HepG2 (cell line): Measurements from ENCODE around the gene TSC22D3. TPM values are rescaled to one million over a fixed set of nuclear protein-coding genes. Genes with fewer than 3 reads are reported as not detected.

ENCODE experiments used
- ATAC-seq: fragments of 200-7000 bp; cut with Tn5 transposase; 3 replicates; pipeline ENCODE4 v1.9.1; 2020; ENCODE audit warnings: mild to moderate bottlenecking, moderate library complexity
- BruUV-seq: library from RNA; stranded (reverse); fragments of 400-500 nt; replicated peaks from 2 replicates; lab custom pipeline; 2021; lab: Mats Ljungman, UMichigan
- CTCF ChIA-PET: fragments of 300-600 bp; formaldehyde crosslinking; extraction: SDS; loops from one replicate; lab custom pipeline; 2021; ENCODE audit warnings: low total read pairs, inconsistent platforms, low intra/inter-chr PET ratio; lab: Yijun Ruan, JAX
- POLR2A ChIA-PET: fragments of 350-600 bp; sonication (Branson Sonifier 250); formaldehyde crosslinking; loops from one replicate; lab custom pipeline; 2020; ENCODE audit warnings: antibody characterized with exemption, inconsistent platforms; lab: Yijun Ruan, JAX
- DNase-seq: peaks from one replicate; pipeline ENCODE4 v3.0.0-alpha.2; 2015; ENCODE audit warnings: low spot score
- FAIRE-seq: peaks from 3 replicates; lab custom pipeline; 2011; peaks lifted over from hg19 to GRCh38; lab: Jason Lieb, UNC
- H2AFZ ChIP-seq: one replicate; pipeline ENCODE4 v1.6.1; 2011; ENCODE audit warnings: low read length, inconsistent platforms
- H3K27ac ChIP-seq: fragments of 300-600 bp; 3 replicates; pipeline ENCODE4 v1.8.0; 2011; ENCODE audit warnings: mixed run types, mild to moderate bottlenecking, mixed read lengths, low read length, inconsistent platforms; ENCODE audit not compliant: insufficient read depth; ENCODE audit errors: extremely low read length
- H3K27me3 ChIP-seq, 2 experiments: fragments of 200-600 bp in 1 of 2; 2 replicates in 1 of 2; 3 replicates in 1 of 2; pipeline versions ENCODE4 v1.6.0 to v1.8.0; 2011; ENCODE audit warnings: low read length in 2 of 2, mild to moderate bottlenecking in 2 of 2, moderate library complexity in 2 of 2, inconsistent platforms in 1 of 2; ENCODE audit not compliant: insufficient read depth in 2 of 2, control insufficient read depth in 1 of 2
- H3K36me3 ChIP-seq, 2 experiments: fragments of 200-600 bp in 1 of 2; replicated peaks in 1 of 2; 2 replicates in 1 of 2; 3 replicates in 1 of 2; pipeline versions ENCODE4 v1.5.1 to v1.8.0; 2011; ENCODE audit warnings: low read length in 2 of 2, inconsistent platforms in 1 of 2; ENCODE audit not compliant: insufficient read depth in 2 of 2, control insufficient read depth in 1 of 2
- H3K4me1 ChIP-seq: 2 replicates; pipeline ENCODE4 v1.5.1; 2012; ENCODE audit warnings: low read length, inconsistent platforms; ENCODE audit not compliant: insufficient read depth
- H3K4me2 ChIP-seq: 2 replicates; pipeline ENCODE4 v1.6.0; 2011; ENCODE audit warnings: low read depth, low read length, inconsistent platforms
- H3K4me3 ChIP-seq, 3 experiments: fragments of 200-600 bp in 1 of 3; sonication (generic), shearing (Covaris generic) in 1 of 3; replicated peaks in 1 of 3; 2 replicates each; pipeline ENCODE4 v1.5.1; 2011 to 2016; ENCODE audit warnings: low read length in 3 of 3, inconsistent platforms in 2 of 3, low read depth in 2 of 3, mild to moderate bottlenecking in 2 of 3, control low read depth in 1 of 3, mixed read lengths in 1 of 3; ENCODE audit not compliant: insufficient read depth in 1 of 3
- H3K79me2 ChIP-seq: one replicate; pipeline ENCODE4 v1.6.1; 2011; ENCODE audit warnings: low read length, inconsistent platforms; ENCODE audit not compliant: insufficient read depth
- H3K9ac ChIP-seq: 2 replicates; pipeline ENCODE4 v1.6.0; 2011; ENCODE audit warnings: mild to moderate bottlenecking, low read depth, low read length, inconsistent platforms; ENCODE audit not compliant: insufficient read depth
- H3K9me3 ChIP-seq: 2 replicates; pipeline ENCODE4 v1.5.1; 2012; ENCODE audit warnings: mild to moderate bottlenecking, low read length
- H4K20me1 ChIP-seq: 2 replicates; pipeline ENCODE4 v1.6.0; 2011; ENCODE audit warnings: inconsistent platforms, mild to moderate bottlenecking, low read length, moderate library complexity; ENCODE audit not compliant: insufficient read depth
- ETV6 ChIP-seq: sonication (generic); formaldehyde crosslinking; conservative IDR thresholded peaks from 2 replicates; pipeline ENCODE4 v1.4.0; 2020; ENCODE audit warnings: missing genetic modification reagents
- GATAD2A ChIP-seq: IDR thresholded peaks from 2 replicates; pipeline ENCODE4 v1.6.1; 2016
- SP140L ChIP-seq: sonication (generic); formaldehyde crosslinking; IDR thresholded peaks from 2 replicates; pipeline ENCODE4 v1.4.0; 2020; ENCODE audit warnings: missing genetic modification reagents, borderline replicate concordance
- SPEN ChIP-seq: sonication (generic); formaldehyde crosslinking; IDR thresholded peaks from 2 replicates; pipeline ENCODE4 v1.5.1; 2020; ENCODE audit warnings: low read depth, mild to moderate bottlenecking, missing genetic modification reagents
- ZNF3 ChIP-seq: IDR thresholded peaks from 2 replicates; pipeline ENCODE4 v1.7.0; 2017; ENCODE audit warnings: inconsistent platforms
- ZNF317 ChIP-seq: sonication (generic); formaldehyde crosslinking; IDR thresholded peaks from 2 replicates; pipeline ENCODE4 v1.5.0; 2020; ENCODE audit warnings: mild to moderate bottlenecking, missing genetic modification reagents
- ZNF34 ChIP-seq: sonication (generic); formaldehyde crosslinking; IDR thresholded peaks from 2 replicates; pipeline ENCODE4 v1.4.0; 2020; ENCODE audit warnings: mild to moderate bottlenecking, missing genetic modification reagents, borderline replicate concordance
- whole genome bisulfite sequencing: methylation state at CpG from one replicate; pipeline ENCODE4 v1.1.6; 2017; ENCODE audit warnings: low lambda C conversion rate; 5-methylcytosine and 5-hydroxymethylcytosine counted together
- in situ Hi-C: cut with HindIII; loops from 2 replicates; pipeline ENCODE4 v1.10.0; 2017; ENCODE audit warnings: low pct_unique_long_range_greater_than_20kb; ENCODE audit not compliant: extremely low pct_ligation_motif_present
- intact Hi-C: fragments of 100-400 bp; cut with micrococcal nuclease; formaldehyde crosslinking; loops from one replicate; pipeline ENCODE4 v1.10.0; 2022; ENCODE audit not compliant: unreplicated experiment
- polyA plus RNA-seq, 8 experiments: library from polyadenylated mRNA; depleted of rRNA in 3 of 8; stranded (reverse) in 7 of 8; unstranded in 1 of 8; fragments of >200 nt; fragmentation: Illumina TruSeq in 4 of 8; extraction: Trizol in 4 of 8; gene quantifications; 2 replicates each; pipeline versions ENCODE4 v1.2.1 to v1.2.3, GENCODE V29; 2011 to 2016; ENCODE audit warnings: low read depth in 4 of 8, missing spikeins in 1 of 8, mixed read lengths in 1 of 8; ENCODE audit not compliant: insufficient read depth in 1 of 8
- total RNA-seq, 5 experiments: library from RNA; depleted of rRNA; stranded (reverse); fragments of >200 nt; fragmentation: Illumina TruSeq; extraction: Trizol; gene quantifications; 2 replicates each; pipeline ENCODE4 v1.2.3, GENCODE V29; 2016; ENCODE audit warnings: low read depth in 1 of 5
- TF ChIP-seq, protein P1 (sequence below), 2 experiments: sonication (generic) in 1 of 2; formaldehyde crosslinking in 1 of 2; IDR thresholded peaks; 2 replicates each; pipeline versions ENCODE4 v1.5.1 to v1.6.1; 2011 to 2020; ENCODE audit warnings: borderline replicate concordance in 1 of 2, low read depth in 1 of 2, low read length in 1 of 2, mild to moderate bottlenecking in 1 of 2, missing genetic modification reagents in 1 of 2, moderate library complexity in 1 of 2
- TF ChIP-seq, protein P2 (sequence below): sonication (generic); formaldehyde crosslinking; IDR thresholded peaks from 2 replicates; pipeline ENCODE4 v1.4.0; 2020; ENCODE audit warnings: missing genetic modification reagents, mild to moderate bottlenecking, borderline replicate concordance

TSC22D3 gene
- total and polyA plus RNA-seq, 2 of the 13 experiments (the other 11 are each of a cell fraction or from before 2014, with no cell fraction given), result 0.82 to 1.5 TPM

DNA sequence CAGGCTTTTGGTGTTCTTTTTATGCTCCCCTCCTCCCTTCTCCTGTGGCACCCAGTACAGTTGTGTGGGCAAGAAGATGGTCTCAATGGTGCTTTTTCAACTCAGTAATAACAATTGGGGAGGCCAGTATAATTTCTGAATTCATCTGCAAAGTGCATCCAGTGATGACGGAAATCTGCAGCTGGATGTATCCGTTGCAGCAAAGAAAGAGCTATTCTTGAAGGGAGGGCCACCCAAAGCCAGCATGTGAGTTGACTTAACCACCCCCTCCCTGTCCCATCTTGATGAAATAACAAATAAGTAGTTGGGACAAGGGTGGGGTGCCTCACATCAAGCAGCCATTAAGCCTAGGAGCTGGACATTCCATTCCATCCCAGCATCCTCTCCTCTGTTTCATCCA is 30.7 kb downstream of the TSC22D3 start:
- CTCF ChIA-PET, result no interaction called here
- H3K36me3 ChIP-seq, result no peaks in the 10 kb centered on the region
- intact Hi-C loops, result no loop called here
- H4K20me1 ChIP-seq, result no peaks in the 10 kb centered on the region
- ATAC-seq (no peak), DNase-seq (no peak), FAIRE-seq (no peak)
- H3K79me2 ChIP-seq, result no peaks in the 10 kb centered on the region
- no peak overlapping the region for H3K27ac ChIP-seq
- H2AFZ ChIP-seq, result no peak overlapping the region
- BruUV-seq, result no TSS peak
- 80% methylated on average over 2 of the region's 2 CpGs for WGBS
- no peaks in the 10 kb centered on the region for H3K9me3 ChIP-seq
- peaks cover 23% of the 10 kb centered on the region for H3K4me1 ChIP-seq
- POLR2A ChIA-PET, result no interaction called here
- in situ Hi-C loops, result no loop called here
- no peaks in the 10 kb centered on the region for H3K27me3 ChIP-seq
- TF ChIP-seq GATAD2A (CRISPR knock-in tag) (no peak), ZNF34 (CRISPR knock-in tag) (no peak), ZNF317 (CRISPR knock-in tag) (no peak)
- TF ChIP-seq, protein P1, sequence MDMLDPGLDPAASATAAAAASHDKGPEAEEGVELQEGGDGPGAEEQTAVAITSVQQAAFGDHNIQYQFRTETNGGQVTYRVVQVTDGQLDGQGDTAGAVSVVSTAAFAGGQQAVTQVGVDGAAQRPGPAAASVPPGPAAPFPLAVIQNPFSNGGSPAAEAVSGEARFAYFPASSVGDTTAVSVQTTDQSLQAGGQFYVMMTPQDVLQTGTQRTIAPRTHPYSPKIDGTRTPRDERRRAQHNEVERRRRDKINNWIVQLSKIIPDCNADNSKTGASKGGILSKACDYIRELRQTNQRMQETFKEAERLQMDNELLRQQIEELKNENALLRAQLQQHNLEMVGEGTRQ (IDR thresholded peaks at IDR 0.05; ENCODE audit: low read depth, low read length), result no peak
- TF ChIP-seq, protein P1 (CRISPR knock-in tag; IDR thresholded peaks at IDR 0.05; ENCODE audit: borderline replicate concordance), result no peak
- H3K9ac ChIP-seq, result no peak overlapping the region
- no peak overlapping the region for H3K4me2 ChIP-seq
- no peak overlapping the region for H3K4me3 ChIP-seq

DNA sequence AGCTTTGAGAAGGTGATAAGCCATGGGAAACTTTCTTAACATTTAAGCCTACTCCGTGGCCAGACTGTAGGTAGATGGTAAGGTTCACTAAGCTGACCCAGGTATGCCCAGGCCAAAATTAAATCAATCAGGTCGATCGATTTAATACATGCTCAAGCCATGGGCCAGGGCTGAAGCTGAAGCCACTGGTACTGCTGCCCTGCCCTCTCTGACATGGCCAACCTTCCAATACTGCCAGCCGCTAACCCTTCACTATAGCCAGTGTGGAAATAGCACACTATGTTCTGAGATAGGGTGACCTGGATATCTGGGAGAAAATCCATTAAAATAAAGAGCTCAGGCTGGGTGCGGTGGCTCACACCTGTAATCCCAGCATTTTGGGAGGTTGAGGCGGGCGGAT is 31.6 kb downstream of the TSC22D3 start:
- H3K27ac ChIP-seq, result no peak overlapping the region
- H3K27me3 ChIP-seq, result no peaks in the 10 kb centered on the region
- no peak overlapping the region for H3K4me3 ChIP-seq
- CTCF ChIA-PET, result no interaction called here
- no peaks in the 10 kb centered on the region for H3K79me2 ChIP-seq
- peaks cover 28% of the 10 kb centered on the region for H3K4me1 ChIP-seq
- no peaks in the 10 kb centered on the region for H4K20me1 ChIP-seq
- POLR2A ChIA-PET, result no interaction called here
- H2AFZ ChIP-seq, result no peak overlapping the region
- no peaks in the 10 kb centered on the region for H3K36me3 ChIP-seq
- BruUV-seq, result no TSS peak
- H3K9ac ChIP-seq, result no peak overlapping the region
- in situ Hi-C loops (no loop called here), intact Hi-C loops (no loop called here)
- FAIRE-seq (no peak), DNase-seq (no peak), ATAC-seq (no peak)
- no peaks in the 10 kb centered on the region for H3K9me3 ChIP-seq
- 45% methylated on average over 6 of the region's 7 CpGs for WGBS
- H3K4me2 ChIP-seq, result no peak overlapping the region
- TF ChIP-seq SPEN (CRISPR knock-in tag), result no peak
- TF ChIP-seq ZNF3 (CRISPR knock-in tag), result no peak
- TF ChIP-seq SP140L (CRISPR knock-in tag), result no peak
- TF ChIP-seq ETV6, result no peak
- TF ChIP-seq, protein P2, sequence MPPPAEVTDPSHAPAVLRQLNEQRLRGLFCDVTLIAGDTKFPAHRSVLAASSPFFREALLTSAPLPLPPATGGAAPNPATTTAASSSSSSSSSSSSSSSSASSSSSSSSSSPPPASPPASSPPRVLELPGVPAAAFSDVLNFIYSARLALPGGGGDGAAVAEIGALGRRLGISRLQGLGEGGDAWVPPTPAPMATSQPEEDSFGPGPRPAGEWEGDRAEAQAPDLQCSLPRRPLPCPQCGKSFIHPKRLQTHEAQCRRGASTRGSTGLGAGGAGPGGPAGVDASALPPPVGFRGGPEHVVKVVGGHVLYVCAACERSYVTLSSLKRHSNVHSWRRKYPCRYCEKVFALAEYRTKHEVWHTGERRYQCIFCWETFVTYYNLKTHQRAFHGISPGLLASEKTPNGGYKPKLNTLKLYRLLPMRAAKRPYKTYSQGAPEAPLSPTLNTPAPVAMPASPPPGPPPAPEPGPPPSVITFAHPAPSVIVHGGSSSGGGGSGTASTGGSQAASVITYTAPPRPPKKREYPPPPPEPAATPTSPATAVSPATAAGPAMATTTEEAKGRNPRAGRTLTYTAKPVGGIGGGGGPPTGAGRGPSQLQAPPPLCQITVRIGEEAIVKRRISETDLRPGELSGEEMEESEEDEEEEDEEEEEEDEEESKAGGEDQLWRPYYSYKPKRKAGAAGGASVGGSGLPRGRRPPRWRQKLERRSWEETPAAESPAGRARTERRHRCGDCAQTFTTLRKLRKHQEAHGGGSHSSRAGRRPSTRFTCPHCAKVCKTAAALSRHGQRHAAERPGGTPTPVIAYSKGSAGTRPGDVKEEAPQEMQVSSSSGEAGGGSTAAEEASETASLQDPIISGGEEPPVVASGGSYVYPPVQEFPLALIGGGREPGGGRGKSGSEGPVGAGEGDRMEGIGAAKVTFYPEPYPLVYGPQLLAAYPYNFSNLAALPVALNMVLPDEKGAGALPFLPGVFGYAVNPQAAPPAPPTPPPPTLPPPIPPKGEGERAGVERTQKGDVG (CRISPR knock-in tag), result no peak
